GM12872 (cell line): ENCODE data around the gene MPC1.

Source experiments
- TF ChIP-seq, protein P1 (sequence below): IDR thresholded peaks from 3 replicates; pipeline ENCODE4 v1.5.1; 2011; ENCODE audit warnings: low read depth, mild to moderate bottlenecking, low read length, moderate library complexity; ENCODE audit not compliant: insufficient read depth

Gene MPC1

DNA sequence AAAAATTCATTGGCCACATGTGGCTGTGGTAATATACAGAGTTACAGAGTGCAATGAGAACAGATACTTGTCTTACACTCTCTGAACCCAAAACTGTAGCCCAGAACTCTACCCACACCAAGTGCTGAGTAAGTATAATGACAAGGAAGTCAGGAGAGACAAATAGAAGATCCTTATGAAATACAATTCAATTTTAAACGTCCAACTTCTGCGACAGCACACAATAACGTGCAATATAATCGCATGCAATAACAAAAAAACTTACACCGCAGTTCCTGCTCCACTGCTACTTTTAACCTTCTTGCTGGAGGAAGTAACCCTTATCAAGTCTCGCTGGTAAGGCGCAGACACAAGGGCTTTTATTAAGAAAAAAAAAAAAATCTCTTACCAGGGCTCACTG, 41.3 kb downstream of the MPC1 start:
- TF ChIP-seq, protein P1, sequence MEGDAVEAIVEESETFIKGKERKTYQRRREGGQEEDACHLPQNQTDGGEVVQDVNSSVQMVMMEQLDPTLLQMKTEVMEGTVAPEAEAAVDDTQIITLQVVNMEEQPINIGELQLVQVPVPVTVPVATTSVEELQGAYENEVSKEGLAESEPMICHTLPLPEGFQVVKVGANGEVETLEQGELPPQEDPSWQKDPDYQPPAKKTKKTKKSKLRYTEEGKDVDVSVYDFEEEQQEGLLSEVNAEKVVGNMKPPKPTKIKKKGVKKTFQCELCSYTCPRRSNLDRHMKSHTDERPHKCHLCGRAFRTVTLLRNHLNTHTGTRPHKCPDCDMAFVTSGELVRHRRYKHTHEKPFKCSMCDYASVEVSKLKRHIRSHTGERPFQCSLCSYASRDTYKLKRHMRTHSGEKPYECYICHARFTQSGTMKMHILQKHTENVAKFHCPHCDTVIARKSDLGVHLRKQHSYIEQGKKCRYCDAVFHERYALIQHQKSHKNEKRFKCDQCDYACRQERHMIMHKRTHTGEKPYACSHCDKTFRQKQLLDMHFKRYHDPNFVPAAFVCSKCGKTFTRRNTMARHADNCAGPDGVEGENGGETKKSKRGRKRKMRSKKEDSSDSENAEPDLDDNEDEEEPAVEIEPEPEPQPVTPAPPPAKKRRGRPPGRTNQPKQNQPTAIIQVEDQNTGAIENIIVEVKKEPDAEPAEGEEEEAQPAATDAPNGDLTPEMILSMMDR = no peak

DNA sequence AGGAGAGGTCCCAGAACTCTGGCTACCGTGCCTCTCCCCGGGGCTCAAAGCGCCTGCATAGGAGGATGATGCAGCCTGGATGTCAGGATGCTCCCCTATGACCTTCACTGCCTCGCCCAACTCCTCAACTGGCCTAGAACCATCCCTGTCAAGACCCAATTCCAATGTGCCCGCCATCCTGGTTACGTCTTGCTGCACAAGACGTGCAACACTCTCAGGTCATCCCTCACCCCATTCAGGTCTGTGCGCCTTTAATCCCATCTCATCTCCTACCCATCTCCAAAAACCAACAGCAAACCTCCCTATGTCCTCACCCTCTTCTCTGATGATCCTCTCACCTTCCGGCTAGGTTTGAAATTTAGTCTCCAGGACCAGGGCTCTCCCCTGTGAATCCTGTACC, 43.9 kb downstream of the MPC1 start:
- TF ChIP-seq, protein P1 = no peak

DNA sequence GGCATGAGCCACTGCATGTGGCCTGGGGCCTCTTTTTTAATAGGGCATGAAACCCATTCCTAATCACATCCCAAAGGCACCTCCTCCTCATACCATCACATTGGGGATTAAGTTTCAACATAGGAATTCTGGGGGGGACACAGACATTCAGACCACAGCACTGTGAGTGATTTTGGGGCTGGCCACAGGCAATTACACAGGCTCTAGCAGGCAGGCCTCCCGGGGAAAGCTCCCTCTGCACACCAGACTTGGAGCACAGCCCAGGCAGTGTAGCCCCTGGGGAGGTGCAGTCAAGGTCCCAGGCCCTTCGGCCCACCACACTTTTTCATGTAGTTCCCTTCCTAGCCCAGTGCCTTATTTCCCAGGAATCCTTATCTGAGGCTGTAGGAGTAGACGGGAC, 45.9 kb downstream of the MPC1 start:
- TF ChIP-seq, protein P1 = no peak

DNA sequence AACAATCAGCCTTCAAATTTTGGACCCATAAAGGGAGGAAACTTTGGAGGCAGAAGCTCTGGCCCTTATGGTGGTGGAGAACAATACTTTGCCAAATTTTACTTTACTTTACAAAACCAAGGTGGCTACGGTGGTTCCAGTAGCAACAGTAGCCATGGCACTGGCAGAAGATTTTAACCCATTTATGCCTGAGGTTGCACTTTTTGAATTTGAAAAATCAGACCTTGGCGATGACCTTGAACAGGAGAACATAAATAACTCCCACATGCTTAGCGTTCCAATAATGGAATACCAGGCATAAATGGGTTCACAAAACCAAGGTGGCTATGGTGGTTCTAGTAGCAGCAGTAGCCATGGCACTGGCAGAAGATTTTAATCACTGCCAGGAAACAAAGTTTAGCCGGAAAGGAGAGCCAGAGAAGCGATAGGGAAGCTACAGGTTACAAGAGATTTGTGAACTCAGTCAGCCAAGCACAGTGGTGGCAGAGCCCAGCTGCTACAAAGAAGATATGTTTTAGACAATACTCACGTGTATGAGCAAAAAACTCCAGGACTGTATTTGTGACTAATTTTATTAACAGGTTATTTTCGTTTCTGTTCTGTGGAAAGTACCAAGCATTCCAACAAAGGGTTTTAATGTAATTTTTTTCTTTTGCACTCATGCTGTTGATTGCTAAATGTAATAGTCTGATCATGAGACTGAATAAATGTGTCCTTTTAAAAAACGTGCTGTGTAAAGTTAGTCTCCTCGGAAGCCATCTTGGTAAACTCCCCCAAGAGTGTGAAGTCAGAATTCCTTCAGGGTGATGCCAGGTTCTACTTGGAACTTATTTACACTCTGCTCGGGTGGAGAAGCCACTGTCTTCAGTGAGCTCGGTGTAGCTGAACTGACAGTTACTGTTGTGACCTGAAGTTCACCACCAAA, 47.1 kb downstream of the MPC1 start:
- TF ChIP-seq, protein P1 = no peak

DNA sequence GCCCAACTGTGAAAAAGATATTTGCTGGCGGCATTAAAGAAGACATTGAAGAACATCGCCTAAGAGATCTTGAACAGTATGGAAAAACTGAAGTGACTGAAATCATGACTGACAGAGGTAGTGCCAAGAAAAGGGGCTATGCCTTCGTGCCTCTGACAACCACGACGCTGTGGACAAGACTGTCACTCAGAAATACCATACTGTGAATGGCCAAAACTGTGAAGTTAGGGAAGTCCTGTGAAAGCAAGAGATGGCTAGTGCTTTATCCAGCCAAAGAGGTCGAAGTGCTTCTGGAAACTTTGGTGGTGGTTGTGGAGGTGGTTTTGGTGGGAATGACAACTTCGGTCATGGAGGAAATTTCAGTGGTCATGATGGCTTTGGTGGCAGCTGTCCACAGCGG, 47.9 kb downstream of the MPC1 start:
- TF ChIP-seq, protein P1 = no peak

DNA sequence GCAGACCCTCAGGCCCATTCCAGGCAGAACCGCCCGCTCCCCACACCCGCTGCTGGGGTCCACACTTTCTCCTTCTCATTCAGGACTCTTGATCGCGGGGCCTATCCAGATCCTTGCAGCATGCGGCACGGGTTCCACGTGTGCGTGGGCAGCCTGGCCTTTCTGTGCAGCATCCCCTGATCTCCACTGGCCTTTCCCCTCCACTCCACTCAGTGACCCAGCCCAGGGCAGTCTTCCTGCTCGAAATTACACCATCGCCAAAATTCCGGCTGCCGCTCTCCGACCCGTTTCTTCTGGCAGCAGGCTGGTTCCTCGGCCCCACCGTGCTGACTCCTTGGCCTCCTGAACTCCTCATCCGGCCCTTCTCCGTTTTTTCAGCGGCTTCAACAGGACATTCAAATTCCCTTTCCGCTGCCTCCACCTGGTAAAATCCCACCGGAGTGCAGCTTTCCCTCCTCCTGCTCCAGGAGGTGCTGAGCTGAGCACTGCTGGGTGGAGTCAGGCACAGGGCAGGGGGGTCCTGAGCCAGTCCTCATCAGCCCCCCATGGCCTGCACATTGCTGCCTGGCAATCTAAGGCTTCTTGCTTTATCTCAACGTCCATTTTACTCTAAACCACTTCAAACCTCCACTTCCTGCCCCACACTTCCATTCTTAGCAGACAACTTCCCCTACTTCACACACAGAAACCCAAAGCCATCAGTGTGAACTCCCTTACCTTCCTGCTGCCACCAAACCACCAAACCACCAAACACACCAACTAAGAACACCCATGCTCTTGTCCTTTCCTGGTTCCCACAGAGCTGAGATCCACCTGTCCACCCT, 49.4 kb downstream of the MPC1 start:
- TF ChIP-seq, protein P1 = no peak
